Bronchial epithelial cell (primary cell): ENCODE data around the gene LRRC8E. TPM values are rescaled to one million over a fixed set of nuclear protein-coding genes. Genes with fewer than 3 reads are reported as not detected.

ENCODE experiments used
- DNase-seq: peaks from one replicate; pipeline ENCODE4 v3.0.0-alpha.2; 2010; ENCODE audit warnings: low read depth
- FAIRE-seq: peaks from 2 replicates; lab custom pipeline; 2011; peaks lifted over from hg19 to GRCh38; lab: Jason Lieb, UNC
- H3K27me3 ChIP-seq: 2 replicates; pipeline ENCODE4 v1.5.1; 2011; ENCODE audit warnings: low read length; ENCODE audit not compliant: control insufficient read depth, insufficient read depth
- H3K36me3 ChIP-seq: 2 replicates; pipeline ENCODE4 v1.5.1; 2011; ENCODE audit warnings: low read length; ENCODE audit not compliant: control insufficient read depth, insufficient read depth
- H3K4me3 ChIP-seq: 2 replicates; pipeline ENCODE4 v1.5.1; 2011; ENCODE audit warnings: mild to moderate bottlenecking, low read depth, low read length, control low read depth
- total RNA-seq: library from RNA; depleted of rRNA; stranded (reverse); fragments of >200 nt; gene quantifications from 2 replicates; pipeline ENCODE4 v1.2.1, GENCODE V29; 2014
- TF ChIP-seq, protein P1 (sequence below): IDR thresholded peaks from 2 replicates; pipeline ENCODE4 v1.5.1; 2011; ENCODE audit warnings: mild to moderate bottlenecking, moderate library complexity, low read length, control low read depth, inconsistent platforms; ENCODE audit not compliant: insufficient read depth, severe bottlenecking

LRRC8E gene
- total RNA-seq, 1 donor from 2014 or later = 7.6 TPM

DNA sequence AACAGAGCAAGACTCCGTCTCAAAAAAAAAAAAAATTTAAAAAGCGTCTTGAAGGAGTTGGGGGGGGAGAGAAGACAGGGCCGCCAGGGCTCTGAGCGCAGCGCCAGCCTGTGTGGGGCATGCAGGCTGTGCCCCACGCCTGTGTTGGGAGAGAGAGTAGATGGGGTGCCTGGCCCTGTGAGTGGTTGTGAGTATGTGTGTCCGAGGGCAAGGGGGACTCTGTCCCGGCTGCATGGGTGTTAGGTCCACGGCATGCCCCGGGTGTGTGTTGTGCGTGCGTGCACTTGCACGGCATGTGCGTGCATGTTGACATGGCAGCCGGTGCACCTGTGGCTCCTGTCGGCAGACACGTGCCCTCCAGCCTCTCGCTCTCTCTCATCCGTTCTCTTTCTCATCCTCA is 18.8 kb downstream of the LRRC8E start:
- TF ChIP-seq, protein P1, sequence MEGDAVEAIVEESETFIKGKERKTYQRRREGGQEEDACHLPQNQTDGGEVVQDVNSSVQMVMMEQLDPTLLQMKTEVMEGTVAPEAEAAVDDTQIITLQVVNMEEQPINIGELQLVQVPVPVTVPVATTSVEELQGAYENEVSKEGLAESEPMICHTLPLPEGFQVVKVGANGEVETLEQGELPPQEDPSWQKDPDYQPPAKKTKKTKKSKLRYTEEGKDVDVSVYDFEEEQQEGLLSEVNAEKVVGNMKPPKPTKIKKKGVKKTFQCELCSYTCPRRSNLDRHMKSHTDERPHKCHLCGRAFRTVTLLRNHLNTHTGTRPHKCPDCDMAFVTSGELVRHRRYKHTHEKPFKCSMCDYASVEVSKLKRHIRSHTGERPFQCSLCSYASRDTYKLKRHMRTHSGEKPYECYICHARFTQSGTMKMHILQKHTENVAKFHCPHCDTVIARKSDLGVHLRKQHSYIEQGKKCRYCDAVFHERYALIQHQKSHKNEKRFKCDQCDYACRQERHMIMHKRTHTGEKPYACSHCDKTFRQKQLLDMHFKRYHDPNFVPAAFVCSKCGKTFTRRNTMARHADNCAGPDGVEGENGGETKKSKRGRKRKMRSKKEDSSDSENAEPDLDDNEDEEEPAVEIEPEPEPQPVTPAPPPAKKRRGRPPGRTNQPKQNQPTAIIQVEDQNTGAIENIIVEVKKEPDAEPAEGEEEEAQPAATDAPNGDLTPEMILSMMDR = no peak

DNA sequence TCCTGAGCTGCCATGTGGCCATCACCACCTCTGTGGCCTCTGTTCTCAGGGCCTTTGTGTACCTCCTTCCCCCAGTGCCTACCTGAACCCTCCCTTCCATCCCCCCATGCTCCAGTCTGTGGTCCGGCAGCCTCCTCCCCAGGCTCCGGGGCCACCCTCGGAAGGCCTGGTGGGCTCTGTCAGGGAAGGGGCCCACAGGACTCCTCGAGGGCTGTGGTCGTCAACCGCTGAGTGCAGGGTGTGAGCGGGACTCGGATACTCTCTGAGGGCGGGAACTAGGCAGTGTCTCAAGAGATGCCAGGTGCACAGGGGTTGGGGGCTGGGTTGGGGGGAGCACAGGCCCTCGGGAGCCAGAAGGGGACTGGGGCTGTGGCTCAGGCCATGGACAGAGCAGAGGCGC is 19.2 kb downstream of the LRRC8E start:
- no peak for FAIRE-seq
- DNase-seq = no peak
- no peaks in the 10 kb centered on the region for H3K27me3 ChIP-seq
- TF ChIP-seq, protein P1 = no peak
- H3K36me3 ChIP-seq = peaks cover 15% of the 10 kb centered on the region
- H3K4me3 ChIP-seq = no peak overlapping the region

More for the DNA sequence above, 18.8 kb downstream of the LRRC8E start:
- peaks cover 15% of the 10 kb centered on the region for H3K36me3 ChIP-seq
- no peak for DNase-seq
- peak; percentile 66 for FAIRE-seq
- H3K27me3 ChIP-seq = no peaks in the 10 kb centered on the region
- no peak overlapping the region for H3K4me3 ChIP-seq

DNA sequence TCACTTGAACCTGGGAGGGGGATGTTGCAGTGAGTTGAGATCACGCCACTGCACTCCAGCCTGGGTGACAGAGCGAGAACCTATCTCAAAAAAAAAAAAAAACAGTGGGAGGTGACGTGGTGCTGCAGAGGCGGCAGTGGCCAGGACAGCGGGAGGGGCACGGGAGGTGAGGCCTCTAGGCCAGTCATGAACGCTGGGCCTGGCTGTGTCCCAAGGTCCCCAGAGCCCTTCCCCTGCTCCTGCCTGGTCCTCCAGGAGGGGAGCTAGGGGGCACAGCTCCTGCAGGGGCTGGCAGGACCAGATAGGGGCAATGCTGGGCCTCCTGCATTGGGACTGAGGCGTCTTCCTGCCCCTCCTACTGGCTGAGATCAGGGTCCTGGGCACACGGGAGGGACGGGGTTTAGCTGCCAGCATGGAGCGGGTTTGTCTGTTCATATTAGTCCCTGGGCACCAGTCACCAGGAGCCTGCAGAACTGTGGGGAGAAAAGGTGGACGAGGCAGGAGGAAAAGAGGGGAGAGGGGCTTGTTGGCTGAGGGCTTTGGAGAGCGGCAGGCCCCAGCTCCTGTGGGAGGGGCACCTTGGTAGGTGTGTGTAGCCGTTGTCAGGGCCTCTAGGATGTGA is 19.9 kb downstream of the LRRC8E start:
- H3K4me3 ChIP-seq = no peak overlapping the region
- no peak for FAIRE-seq
- no peaks in the 10 kb centered on the region for H3K27me3 ChIP-seq
- DNase-seq = no peak
- TF ChIP-seq, protein P1 = no peak
- peaks cover 15% of the 10 kb centered on the region for H3K36me3 ChIP-seq

DNA sequence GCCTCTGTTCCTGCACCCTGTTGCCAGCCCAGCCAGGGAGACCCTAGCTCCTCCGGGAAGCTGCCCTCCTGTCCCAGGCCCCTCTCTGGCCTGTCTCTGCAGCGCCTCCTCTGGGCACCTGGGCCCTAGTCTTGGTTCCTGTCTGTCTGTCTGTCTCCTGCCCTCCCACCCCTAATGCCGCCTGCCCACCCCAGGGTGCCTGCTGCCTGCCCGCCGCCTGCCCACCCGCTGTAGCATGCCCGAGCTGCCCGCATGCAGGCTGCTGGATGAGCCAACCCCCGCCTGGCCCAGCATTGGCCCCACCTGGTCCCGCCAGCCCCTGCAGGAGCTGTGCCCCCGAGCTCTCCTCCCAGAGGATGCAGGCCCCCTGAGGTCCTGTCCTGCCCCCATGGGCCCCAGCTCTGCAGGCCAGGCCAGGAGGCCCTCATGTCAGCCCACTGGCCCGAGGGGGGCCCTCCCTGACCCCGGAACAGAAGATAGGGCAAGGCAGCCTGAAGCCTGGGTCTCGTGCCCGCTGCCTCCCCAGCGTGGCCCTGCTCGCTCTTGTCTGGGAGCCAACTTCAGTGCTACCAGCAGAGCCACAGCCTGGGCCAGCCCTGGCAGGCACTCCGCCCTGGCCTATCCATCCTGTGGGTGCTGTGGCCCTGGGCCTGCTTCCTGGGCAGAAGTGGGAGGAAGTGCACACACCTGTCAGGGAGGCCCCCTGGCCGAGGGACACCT is 20.6 kb downstream of the LRRC8E start:
- DNase-seq = no peak
- TF ChIP-seq, protein P1 = peak; percentile 7
- H3K27me3 ChIP-seq = no peaks in the 10 kb centered on the region
- peaks cover 15% of the 10 kb centered on the region for H3K36me3 ChIP-seq
- FAIRE-seq = no peak
- no peak overlapping the region for H3K4me3 ChIP-seq

DNA sequence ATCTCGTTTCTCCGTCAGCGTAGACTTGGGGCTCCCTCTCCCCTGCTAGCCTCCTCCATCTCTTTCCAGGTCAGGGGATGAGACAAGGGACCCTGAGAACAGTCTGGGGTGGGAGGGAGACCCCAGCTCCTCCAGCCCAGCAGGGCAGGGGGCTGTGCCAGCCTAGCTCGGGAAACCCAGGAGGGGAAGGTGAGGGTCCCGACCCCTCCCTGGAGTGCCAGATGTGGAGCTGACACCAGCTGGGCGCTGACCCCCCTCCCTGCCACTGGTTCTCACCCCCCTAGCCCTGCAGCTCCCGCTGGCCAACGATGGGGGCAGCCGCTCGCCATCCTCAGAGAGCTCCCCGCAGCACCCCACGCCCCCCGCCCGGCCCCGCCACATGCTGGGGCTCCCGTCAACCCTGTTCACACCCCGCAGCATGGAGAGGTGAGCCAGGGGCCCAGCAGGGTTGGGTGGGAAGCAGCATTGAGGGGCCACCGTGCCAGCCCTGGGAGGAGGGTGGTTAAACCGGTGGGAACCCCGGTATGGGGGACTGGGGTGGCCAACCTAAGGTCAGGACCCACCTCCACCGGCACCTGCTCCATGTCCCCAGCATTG is 21.3 kb downstream of the LRRC8E start:
- TF ChIP-seq, protein P1 = no peak
- no peaks in the 10 kb centered on the region for H3K27me3 ChIP-seq
- H3K4me3 ChIP-seq = no peak overlapping the region
- FAIRE-seq (no peak), DNase-seq (no peak)
- peaks cover 15% of the 10 kb centered on the region for H3K36me3 ChIP-seq
